SH-SY5Y (cell line): ENCODE data around the gene HOXC11.

Experiments
- GATA2 ChIP-seq: IDR thresholded peaks from 2 replicates; pipeline ENCODE4 v1.6.1; 2011; ENCODE audit warnings: mild to moderate bottlenecking, low read depth, low read length
- GATA3 ChIP-seq: IDR thresholded peaks from 2 replicates; pipeline ENCODE4 v1.6.1; 2011; ENCODE audit warnings: low read depth, mild to moderate bottlenecking, low read length, moderate library complexity

- TF ChIP-seq GATA2 (no peak), GATA3 (no peak)
Observed at GRCh38 chr12:54019091-54019811, 46.3 kb downstream of the HOXC11 start.
